NCI-H69 (cell line): ENCODE results near the gene LYPD5.
"Not testable (repeated sequence)": the region's sequence is repeated elsewhere in the genome, so short reads cannot be mapped to it uniquely, and the experiment has no call there.

Experiments
- DNase-seq: peaks from one replicate; lab custom pipeline; 2025; lab: John Stamatoyannopoulos, UW

Gene LYPD5, protein sequence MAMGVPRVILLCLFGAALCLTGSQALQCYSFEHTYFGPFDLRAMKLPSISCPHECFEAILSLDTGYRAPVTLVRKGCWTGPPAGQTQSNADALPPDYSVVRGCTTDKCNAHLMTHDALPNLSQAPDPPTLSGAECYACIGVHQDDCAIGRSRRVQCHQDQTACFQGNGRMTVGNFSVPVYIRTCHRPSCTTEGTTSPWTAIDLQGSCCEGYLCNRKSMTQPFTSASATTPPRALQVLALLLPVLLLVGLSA

DNA sequence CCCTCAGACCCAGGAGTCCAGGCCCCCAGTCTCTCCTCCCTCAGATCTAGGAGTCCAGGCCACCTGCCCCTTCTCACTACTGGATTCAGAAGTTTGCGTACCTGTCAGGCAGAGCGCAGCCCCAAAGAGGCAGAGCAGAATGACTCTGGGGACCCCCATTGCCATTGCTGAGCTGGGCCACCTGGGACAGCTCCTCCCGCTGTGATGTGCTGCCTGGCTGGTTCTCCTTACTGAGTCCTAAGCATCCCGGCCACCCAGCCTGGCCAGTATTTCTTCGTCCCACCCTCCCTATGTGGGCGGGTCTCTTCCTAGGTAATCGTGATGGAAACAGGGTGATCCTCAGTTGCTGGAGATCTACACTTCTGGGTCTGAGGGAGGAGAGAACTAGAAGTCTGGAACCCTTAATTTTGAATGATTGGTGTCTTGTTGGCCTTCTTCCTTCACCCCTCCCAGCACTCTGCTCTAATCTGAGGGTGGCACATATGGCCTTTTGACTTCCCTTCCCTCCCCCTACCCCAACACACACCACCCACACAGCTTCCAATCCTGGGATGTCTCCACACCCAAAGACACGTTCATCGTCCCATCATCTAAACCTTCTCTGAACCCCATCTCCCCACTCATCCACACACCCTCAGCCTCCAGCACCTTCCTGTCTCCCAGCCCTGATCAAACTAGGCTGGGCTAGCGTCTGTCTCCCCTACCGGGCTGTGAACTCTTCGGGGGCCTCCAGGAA, at the start of gene LYPD5:
TSS of gene LYPD5 (minus strand) at position 232 of the 736 bp plus-strand sequence. CDS start at position 165, 67 bp downstream.
- DNase-seq: no peak

DNA sequence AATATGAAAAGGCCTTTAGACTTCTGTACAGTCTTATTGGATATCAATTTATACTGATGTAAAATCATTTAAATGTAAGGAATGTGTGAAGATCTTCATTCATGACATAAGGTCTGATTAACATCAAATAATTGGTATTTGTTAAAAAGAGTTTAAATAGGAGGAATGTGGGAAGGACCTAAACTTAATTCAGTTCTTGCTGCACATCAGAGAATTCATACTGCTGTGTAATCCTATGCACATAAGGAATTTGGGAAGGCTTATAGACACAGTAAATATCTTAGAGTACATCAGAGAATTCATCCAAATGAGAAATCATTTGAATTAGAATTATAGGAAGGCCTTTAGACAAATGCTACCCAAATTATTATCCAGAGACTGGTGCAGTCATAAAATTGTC, 46.6 kb upstream of the LYPD5 start:
- no peak for DNase-seq

DNA sequence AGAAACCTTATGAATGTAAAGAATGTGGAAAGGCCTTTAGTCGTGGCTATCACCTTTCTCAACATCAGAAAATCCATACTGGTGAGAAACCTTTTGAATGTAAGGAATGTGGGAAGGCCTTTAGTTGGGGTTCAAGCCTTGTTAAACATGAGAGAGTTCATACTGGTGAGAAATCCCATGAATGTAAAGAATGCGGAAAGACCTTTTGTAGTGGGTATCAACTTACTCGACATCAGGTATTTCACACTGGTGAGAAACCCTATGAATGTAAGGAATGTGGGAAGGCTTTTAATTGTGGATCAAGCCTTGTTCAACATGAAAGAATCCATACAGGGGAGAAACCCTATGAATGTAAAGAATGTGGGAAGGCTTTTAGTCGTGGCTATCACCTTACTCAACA, 45.6 kb upstream of the LYPD5 start:
- no peak for DNase-seq

DNA sequence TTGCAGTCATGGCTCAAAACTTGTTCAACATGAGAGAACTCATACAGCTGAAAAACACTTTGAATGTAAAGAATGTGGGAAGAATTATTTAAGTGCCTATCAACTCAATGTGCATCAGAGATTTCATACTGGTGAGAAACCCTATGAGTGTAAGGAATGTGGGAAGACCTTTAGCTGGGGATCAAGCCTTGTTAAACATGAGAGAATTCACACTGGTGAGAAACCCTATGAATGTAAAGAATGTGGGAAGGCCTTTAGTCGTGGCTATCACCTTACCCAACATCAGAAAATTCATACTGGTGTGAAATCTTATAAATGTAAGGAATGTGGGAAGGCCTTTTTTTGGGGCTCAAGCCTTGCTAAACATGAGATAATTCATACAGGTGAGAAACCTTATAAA, 45.0 kb upstream of the LYPD5 start:
- DNase-seq: no peak

DNA sequence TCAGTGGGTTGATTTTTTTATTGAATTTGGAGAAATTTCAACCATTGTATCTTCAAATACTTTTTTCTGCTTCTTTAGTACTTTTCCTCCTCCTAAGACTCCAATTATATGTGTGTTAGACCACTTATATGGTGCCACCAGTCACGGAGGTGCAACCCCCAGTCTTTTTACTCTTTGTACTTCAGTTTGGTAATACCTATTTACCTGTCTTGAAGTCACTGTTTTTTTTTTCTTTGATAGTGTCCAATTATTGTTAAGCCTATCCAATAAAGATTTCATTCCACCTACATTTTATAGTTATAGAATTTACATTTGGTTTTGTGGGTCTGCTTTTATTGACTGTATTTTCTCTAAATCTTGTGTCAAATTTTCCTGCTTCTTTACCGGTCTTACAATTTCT, 39.8 kb upstream of the LYPD5 start:
- no peak for DNase-seq

DNA sequence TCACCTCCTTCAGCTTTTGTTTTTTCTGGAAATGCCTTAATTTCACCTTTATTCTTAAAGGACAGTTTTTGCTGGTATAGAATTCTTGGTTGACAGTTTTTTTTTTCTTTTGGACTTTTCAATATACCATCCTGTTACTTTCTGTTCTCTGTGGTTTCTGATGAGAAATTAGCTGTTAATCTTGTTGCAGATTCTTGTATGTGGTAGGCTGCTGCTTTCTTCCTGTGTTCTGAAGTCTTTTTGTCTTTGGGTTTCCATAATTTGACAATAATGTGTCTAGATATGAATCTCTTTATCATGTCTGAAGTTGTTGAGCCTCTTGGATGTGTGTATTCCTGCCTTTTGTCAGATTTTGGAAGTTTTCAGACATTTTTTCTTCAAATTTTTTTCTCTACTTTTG, 36.9 kb upstream of the LYPD5 start:
- DNase-seq: no peak

DNA sequence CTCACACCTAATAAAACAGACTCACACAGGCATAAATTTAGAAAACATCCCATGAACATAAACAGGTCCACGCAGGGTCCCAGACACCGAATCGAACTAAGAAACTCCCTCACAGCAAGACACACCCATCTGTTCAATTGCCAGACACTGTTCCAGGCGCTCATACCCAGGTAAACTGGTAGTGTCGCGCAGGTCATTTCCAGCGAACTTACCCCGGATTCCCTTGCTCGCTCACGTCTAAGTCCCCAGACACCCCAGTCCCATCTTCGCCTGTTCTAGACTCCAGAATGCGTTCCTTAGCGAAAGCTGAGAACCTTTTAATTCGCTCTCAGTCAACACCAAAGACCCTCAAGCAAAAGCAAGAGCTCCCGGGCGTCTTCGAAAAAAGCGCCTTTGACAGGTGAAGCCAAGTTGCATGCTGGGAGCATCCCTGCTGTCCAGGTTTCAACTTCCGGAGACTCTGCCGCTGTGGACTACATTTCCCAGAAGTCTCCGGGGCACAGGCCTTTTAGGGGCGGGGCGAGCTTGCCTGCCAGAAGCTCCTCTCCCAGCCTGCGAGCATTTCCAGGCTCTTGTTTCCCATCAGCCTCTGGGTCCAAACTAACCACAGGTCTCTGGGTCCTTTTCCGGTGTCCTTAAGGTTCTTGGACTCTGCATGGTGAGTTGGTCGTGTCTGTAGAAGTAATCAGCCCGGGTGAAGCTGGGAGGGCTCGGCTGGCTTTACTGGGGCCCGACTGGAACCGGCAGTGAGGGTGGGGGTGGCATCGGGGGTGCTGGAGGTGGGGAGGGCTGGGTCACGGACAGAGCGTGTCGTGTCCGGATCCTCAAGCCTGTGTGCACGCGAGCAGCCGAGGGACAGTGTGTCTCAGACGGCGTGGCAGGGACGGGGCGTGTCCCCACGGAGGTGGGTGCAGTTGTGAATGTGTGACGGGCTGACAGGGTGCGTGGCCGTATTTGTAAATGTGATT, 24.8 kb upstream of the LYPD5 start, which contains the start of gene ZNF283:
TSS of gene ZNF283 (plus strand) at position 535 of the 968 bp plus-strand sequence. CDS start 6,184 bp downstream, outside the sequence.
- DNase-seq: peak; percentile 96

DNA sequence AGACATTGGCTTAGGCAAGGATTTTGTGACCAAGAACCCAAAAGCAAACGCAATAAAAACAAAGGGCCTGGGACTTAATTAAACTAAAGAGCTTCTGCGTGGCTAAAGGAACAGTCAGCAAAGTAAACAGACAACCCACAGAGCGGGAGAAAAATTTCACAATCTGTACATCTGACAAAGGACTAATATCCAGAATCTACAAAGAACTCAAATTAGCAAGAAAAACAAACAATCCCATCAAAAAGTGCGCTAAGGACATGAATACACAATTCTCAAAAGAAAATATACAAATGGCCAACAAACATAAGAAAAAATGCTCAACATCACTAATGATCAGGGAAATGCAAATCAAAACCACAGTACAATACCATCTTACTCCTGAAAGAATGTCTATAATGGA, 22.3 kb upstream of the LYPD5 start:
- DNase-seq: peak; percentile 27

DNA sequence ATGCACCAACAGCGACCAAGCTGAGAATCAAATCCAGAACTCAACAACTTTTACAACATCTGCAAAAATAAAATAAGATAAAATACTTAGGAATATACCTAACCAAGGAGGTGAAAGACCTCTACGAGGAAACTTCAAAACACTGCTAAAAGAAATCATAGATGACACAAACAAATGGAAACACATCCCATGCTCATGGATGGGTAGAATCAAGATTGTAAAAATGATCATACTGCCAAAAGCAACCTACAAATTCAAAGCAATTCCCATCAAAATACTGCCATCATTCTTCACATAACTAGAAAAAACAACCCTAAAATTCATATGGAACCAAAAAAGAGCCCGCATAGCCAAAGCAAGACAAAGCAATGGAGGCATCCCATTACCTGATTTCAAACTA, 21.6 kb upstream of the LYPD5 start:
- DNase-seq: not testable (repeated sequence)

DNA sequence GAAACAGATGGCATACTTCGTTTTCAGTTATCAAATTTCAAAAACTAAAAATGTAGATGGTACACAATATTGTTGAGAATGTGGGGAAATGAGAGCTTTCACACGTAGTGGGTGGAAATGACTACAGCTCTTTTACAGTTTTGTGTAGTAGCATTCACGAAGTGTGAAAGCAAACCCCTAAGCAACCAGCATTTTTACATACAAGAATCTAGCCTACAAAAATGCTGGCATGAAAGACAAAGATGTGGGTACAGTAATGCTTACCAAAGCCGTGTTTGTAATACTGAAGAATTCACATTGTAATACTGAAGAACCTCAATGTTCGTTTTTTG, 18.6 kb upstream of the LYPD5 start:
- DNase-seq: no peak

DNA sequence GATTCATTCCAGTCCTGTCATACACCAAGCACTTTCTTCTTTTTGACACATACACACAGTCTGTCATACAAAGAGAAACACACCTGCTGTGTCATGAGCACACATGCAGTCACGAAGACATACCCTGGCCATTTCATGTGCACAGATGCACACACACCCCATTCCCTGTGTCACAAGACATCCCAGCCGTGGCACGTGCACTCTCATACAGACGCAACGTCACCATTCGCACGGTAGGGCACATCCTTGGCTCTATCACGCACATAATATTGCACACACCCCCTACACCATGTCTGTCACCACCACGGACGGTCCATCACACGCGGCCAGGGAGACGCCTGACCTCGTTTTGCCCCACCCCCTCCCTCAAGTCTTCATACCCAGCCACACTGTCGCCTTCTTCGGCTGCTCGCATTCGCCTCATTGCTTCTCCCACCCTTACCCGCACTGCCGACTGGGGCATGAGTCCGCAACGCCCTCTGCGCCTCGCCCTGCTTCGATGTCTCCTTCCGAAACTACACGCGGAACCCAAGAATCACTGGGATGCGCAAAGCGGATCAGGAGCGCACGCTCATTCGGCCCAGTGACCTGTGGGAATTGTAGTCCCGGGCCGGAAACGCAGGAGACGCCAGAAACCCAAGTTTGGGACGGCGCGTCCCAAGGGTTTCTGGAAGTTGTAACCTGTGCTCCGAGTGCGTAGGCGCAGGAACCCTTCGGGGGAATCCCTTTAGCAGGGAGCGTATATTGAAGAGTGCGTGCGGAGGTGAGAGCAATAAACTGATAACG, 18.0 kb upstream of the LYPD5 start:
- DNase-seq: no peak

DNA sequence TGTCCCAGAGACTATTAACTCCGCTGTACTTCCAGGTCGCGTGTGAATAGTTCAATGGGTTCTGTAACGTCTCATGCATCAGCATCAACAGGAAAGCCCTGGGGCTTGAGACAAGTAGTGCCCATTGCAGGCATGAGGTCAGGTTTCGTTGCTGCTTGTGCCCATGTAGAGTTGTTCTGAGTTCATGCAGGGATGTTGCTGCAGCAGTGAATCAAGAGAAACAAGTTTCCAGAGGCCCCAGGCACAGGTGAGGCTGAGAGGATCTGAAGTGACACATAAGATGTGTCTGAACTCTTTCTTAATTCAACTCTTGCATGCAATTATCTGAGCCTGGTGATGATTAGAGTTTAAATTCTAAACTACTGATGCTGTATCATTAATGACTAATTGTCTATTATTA, 16.3 kb upstream of the LYPD5 start:
- no peak for DNase-seq

DNA sequence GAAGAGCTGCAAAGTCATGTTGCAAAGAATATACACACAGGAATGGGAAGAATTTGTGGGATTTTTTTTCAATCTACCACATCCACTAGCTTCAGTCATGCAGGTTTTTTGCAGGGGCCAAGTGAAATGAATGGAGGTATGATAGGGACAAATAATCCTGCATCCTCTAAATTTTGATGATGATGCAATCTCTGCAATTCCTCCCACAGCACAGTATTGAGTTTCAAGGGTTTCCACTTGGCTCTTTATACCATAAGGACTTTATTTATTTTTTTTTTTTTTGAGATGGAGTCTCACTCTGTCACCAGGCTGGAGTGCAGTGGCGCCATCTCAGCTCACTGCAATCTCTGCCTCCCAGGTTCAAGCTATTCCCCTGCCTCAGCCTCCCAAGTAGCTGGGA, 15.2 kb upstream of the LYPD5 start:
- not testable (repeated sequence) for DNase-seq

DNA sequence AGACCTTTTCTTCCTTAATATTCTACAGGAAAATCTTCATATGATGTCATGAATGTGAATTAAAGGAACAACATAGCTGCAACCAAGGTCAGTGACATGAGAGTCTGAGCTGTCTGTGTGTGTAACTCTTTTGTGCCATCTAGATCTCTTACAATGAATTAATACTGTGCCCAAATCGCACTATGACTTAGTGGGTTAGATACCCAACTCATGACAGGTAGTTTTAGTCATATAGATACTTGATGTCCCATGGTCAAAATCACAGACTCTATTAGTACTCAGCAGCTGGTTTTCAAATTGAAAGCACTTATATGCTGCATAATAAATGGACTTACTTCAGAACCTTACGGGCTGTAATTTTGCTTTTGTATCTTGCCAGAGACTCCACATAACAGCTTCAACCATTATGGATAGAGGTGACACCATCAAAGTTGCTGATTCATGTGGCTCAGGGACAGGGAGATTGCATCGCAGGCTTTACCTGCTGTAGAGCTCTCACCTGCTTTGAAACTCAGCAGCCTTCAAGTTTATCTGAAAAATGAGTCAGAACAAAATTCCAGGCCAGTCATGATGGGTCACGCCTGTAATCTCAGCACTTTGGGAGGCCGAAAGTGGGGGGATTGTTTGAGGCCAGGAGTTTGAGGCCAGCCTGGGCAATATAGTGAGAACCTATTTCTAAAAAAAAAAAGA, 12.6 kb upstream of the LYPD5 start:
- no peak for DNase-seq

DNA sequence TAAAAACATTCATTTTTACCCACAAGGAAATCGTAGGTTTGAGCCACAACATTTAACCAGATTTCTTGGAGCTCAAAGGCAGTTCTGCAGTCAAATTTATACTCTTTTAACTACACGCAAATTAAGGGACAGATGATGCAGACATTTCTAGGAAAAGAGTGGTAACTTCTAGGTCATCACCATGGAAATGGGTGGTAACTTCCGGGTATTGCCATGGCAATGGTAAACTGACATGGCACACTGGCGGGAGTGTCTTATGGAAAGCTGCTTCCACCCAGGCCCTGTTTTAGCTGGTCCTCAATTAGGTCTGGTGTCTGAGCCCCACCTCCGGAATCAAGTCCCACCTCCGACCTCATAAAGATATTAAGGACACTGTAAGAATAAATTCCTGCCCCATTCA, 10.4 kb upstream of the LYPD5 start:
- no peak for DNase-seq

DNA sequence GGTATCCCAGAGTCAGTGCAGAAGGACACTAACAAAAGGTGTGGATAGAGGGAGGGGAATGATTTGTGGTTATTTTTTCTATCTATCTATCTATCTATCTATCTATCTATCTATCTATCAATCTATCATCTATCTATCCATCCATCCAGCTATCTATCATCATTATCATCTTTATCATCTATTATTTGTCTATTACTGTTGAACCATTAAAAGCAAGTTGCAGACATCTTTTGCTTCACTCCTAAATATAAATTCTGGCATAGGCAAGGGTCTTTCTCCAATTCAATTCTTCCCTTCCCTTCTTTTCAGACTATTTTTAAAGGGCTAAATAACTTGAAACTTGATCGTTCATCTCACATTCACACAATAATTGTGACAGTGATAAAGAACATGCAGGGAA, 10.0 kb upstream of the LYPD5 start:
- no peak for DNase-seq

DNA sequence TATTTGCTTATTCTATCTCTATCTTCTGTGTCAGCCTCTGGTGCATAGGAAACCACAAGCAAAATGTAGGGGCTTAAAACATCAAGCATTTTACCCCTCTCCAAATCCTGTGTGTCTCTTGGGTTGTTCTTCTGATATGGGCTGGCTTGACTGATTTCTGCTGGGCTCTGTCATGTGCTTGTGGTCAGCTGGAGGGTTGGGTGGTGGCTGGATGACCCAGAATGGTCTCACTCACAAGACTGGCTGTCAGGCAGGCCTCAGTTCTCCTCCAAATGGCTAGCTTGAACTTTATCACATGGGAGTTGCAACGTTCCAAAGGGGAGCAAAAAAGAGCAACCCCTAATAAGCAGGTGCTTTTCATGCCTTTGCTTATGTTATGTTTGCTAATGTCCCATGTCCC, 9.6 kb upstream of the LYPD5 start:
- DNase-seq: no peak

DNA sequence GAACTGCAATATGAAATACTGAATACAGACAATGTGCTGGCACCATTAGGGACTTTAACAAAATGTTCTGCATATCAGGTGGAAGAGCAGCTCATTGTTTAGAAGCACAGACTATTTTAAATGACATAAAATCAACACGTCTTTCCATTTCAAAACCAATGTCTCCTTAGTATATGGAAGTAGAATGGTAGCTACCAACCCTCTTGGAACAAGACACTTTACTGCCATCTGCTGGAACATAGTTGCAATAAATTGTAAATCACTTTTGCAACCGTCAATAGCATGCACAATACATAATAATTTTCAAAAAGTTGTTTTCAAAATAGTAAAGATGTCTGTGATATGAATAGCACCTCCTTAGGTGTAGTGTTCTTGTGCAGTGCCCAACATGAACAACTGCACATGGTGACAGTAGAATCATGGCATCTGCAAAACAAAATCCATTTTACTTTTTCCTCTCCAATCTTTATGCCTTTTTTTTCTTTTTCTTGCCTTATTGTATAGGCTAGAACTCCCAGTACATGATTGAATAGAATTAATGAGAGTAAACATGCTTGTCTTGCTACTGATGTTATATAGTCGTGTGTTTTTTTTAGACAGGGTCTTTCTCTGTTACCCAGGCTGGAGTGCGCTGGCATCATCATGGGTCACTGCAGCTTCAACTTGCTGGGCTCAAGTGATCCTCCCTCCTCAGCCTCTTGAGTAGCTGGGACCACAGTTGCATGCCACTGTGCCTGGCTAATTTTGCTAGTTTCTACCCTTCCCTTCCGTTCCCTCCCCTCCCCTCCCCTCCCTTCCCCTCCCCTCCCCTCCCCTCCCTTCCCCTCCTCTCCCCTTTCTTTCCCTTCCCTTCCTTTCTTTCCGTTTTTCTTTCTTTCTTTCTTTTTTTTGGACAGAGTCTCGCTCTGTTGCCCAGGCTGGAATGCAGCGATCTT, 7.8 kb upstream of the LYPD5 start:
- peak; percentile 81 for DNase-seq

DNA sequence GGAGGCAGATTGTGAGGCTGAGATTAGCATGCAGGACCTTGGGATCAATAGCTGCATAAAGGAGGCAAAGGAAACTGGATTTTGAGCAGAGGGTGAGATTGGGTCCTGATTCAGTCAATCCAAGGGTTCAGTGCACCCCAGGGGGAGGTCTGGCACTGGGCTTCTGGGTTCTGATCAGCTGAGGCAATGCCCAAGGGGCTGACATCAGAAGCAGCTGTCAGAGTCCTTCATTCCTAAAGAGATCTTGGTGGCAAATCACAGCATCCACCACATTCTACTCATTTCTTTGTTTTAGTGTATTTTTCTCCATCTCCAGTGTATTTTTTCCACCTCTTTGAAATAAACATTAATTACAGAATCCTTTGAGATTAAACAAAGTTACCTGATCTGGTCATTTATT, 5.4 kb upstream of the LYPD5 start:
- no peak for DNase-seq

DNA sequence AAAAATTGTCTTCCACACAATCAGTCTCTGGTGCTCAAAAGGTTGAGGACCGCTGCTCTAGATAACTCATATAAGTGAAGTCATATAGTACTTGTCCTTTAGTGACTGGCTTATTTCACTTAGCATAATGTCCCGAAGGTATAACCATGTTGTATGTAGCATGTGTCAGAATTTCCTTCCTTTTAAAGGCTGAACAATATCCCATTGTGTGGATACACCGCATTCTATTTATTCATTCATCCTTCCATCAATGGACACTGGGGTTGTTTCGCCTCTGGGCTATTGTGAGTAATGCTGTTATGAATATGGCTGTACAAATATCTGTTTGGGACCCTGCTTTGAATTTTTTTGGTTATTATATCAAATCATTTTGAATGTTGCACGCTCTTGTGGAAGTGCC, 4.6 kb upstream of the LYPD5 start:
- no peak for DNase-seq
